ENCODE results near the gene WDR45. TPM values are rescaled to one million over a fixed set of nuclear protein-coding genes. Genes with fewer than 3 reads are reported as not detected.

The WDR45 gene
- total RNA-seq, 1 experiment from 2014 or later = 31.5 TPM

DNA sequence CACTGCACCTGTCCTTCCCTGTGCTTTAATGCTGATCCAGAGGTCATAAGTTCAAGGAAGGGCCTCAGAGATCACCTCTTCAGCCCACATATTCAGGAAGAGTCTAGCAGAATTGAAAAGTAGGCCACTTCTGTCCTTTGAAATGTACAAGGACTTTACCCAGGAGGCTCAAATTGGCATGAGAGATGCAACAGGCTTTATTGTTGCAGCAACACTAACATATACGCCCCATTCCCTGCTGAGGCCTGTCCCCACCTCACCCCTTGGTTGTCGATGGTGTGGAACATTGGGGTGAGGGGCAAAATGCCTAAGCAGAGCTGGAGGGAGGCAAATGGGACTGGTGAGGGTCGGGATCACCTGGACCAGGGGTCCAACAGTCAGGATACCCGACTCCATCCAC is 8.7 kb downstream of the WDR45 start:
- no peak overlapping the region for H2AK5ac ChIP-seq (ENCODE audit: insufficient read length, low read length)
- no peak for DNase-seq
- no peaks in the 10 kb centered on the region for H3K27me3 ChIP-seq (ENCODE audit: insufficient read depth, low read length)
- H3K56ac ChIP-seq (ENCODE audit: insufficient read length, low read depth, low read length) = no peak overlapping the region
- H2BK12ac ChIP-seq (ENCODE audit: insufficient read length, low read depth, low read length) = no peak overlapping the region
- H3K27me3 Mint-ChIP-seq (ENCODE audit: low read depth) = peaks cover 2% of the 10 kb centered on the region
- no peak overlapping the region for H3K27ac ChIP-seq (ENCODE audit: insufficient read length, low read depth, low read length)
- no peak overlapping the region for H3K23ac ChIP-seq (ENCODE audit: insufficient read length, low read depth, low read length)
- no peak overlapping the region for H3K18ac ChIP-seq (ENCODE audit: insufficient read length, low read depth, low read length)
- no peak overlapping the region for H2BK15ac ChIP-seq (ENCODE audit: low read depth, low read length)
- no peak overlapping the region for H2BK120ac ChIP-seq (ENCODE audit: low read depth, low read length, poor library complexity, severe bottlenecking)
- TF ChIP-seq, protein P1, sequence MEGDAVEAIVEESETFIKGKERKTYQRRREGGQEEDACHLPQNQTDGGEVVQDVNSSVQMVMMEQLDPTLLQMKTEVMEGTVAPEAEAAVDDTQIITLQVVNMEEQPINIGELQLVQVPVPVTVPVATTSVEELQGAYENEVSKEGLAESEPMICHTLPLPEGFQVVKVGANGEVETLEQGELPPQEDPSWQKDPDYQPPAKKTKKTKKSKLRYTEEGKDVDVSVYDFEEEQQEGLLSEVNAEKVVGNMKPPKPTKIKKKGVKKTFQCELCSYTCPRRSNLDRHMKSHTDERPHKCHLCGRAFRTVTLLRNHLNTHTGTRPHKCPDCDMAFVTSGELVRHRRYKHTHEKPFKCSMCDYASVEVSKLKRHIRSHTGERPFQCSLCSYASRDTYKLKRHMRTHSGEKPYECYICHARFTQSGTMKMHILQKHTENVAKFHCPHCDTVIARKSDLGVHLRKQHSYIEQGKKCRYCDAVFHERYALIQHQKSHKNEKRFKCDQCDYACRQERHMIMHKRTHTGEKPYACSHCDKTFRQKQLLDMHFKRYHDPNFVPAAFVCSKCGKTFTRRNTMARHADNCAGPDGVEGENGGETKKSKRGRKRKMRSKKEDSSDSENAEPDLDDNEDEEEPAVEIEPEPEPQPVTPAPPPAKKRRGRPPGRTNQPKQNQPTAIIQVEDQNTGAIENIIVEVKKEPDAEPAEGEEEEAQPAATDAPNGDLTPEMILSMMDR (conservative IDR thresholded peaks at IDR 0.05) = no peak
- no peak overlapping the region for H3T11ph ChIP-seq (ENCODE audit: low read length)
- no peaks in the 10 kb centered on the region for H4K20me1 ChIP-seq (ENCODE audit: control insufficient read depth, insufficient read depth, insufficient read length)
- no peaks in the 10 kb centered on the region for H3K79me1 ChIP-seq (ENCODE audit: insufficient read depth, low read depth, low read length, poor library complexity, severe bottlenecking)
- no peak overlapping the region for H2BK5ac ChIP-seq (ENCODE audit: insufficient read length, low read length)
- H3K23me2 ChIP-seq (ENCODE audit: insufficient read length, low read depth, low read length, poor library complexity, severe bottlenecking) = peaks cover 6% of the 10 kb centered on the region
- peak overlapping the region in 1 of 2 experiments; percentile 21; a peak in 1 of 5 replicates for H3K4me3 Mint-ChIP-seq
- H3K14ac ChIP-seq (ENCODE audit: insufficient read depth, low read length) = no peak overlapping the region
- no peak overlapping the region for H3K27ac Mint-ChIP-seq
- no peaks in the 10 kb centered on the region for H3K9me3 ChIP-seq (ENCODE audit: control insufficient read depth, low read depth, low read length)
- no peak overlapping the region for H4K91ac ChIP-seq (ENCODE audit: insufficient read length, low read depth, low read length)
- H4K8ac ChIP-seq (replicated peaks; ENCODE audit: insufficient read length, low read depth, low read length) = no peak overlapping the region
- no peak overlapping the region for H3K9ac ChIP-seq (ENCODE audit: extremely low read depth, insufficient read length, low read length)
- H3K4ac ChIP-seq (ENCODE audit: low read depth, low read length) = no peak overlapping the region
- no peak overlapping the region for H2BK20ac ChIP-seq (ENCODE audit: low read depth, low read length, poor library complexity, severe bottlenecking)
- no CpG with 5 or more reads among the region's 4 CpGs for WGBS (ENCODE audit: extremely low coverage, insufficient read length, low lambda C conversion rate)
- peaks cover 10 to 51% (median 20%) of the 10 kb centered on the region in 3 experiments for H3K36me3 Mint-ChIP-seq (ENCODE audit: insufficient read depth in 1 of 3, low read depth in 3 of 3)
- H3K79me2 ChIP-seq (ENCODE audit: insufficient read depth, low read length) = 0 out of 2 replicates have a peak, but pooled peaks cover 1% of the 10 kb centered on the region
- no peak overlapping the region for H3K4me2 ChIP-seq (ENCODE audit: insufficient read depth, insufficient read length, low read length)
- H3K9me3 Mint-ChIP-seq = peaks cover 71 to 79% of the 10 kb centered on the region in 2 experiments
- H2AFZ ChIP-seq (ENCODE audit: low read length) = no peak overlapping the region
- no peaks in the 10 kb centered on the region for H3K4me1 ChIP-seq (ENCODE audit: insufficient read depth, low read length)
- peaks cover 5 to 12% of the 10 kb centered on the region in 2 experiments; a peak in 3 of 4 replicates for H3K4me1 Mint-ChIP-seq
- H4K5ac ChIP-seq (ENCODE audit: insufficient read length, low read depth, low read length) = no peak overlapping the region

Data from H9 (cell line).